ENCODE measurements around the gene KLF11.
"Not testable (repeated sequence)": the region's sequence is repeated elsewhere in the genome, so short reads cannot be mapped to it uniquely, and the experiment has no call there.

KLF11 gene

GRCh38 chr2:10012366-10012962 lies 30.9 kb upstream of the KLF11 start:
- H3K4me3 ChIP-seq (ENCODE audit: low read depth, low read length); DNase-seq; H3K36me3 ChIP-seq (replicated peaks); in situ Hi-C loops (cut with HindIII; ENCODE audit: low pct_ligation_motif_present, low sequenced_read_pairs); H3K27me3 ChIP-seq (replicated peaks); H3K27ac ChIP-seq: not testable (repeated sequence)

- Histone ChIP-seq H3K36me3 (replicated peaks) (no peaks in the 10 kb centered on the region), H3K27ac (no peak overlapping the region), H3K27me3 (replicated peaks) (no peaks in the 10 kb centered on the region), H3K4me3 (ENCODE audit: low read depth, low read length) (no peak overlapping the region)
- DNase-seq, result no peak
- in situ Hi-C loops (cut with HindIII; ENCODE audit: low pct_ligation_motif_present, low sequenced_read_pairs), result no loop called here
- TF ChIP-seq, protein P1, sequence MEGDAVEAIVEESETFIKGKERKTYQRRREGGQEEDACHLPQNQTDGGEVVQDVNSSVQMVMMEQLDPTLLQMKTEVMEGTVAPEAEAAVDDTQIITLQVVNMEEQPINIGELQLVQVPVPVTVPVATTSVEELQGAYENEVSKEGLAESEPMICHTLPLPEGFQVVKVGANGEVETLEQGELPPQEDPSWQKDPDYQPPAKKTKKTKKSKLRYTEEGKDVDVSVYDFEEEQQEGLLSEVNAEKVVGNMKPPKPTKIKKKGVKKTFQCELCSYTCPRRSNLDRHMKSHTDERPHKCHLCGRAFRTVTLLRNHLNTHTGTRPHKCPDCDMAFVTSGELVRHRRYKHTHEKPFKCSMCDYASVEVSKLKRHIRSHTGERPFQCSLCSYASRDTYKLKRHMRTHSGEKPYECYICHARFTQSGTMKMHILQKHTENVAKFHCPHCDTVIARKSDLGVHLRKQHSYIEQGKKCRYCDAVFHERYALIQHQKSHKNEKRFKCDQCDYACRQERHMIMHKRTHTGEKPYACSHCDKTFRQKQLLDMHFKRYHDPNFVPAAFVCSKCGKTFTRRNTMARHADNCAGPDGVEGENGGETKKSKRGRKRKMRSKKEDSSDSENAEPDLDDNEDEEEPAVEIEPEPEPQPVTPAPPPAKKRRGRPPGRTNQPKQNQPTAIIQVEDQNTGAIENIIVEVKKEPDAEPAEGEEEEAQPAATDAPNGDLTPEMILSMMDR (IDR thresholded peaks at IDR 0.05; ENCODE audit: low read depth, low read length, missing control alignments), result no peak
These were observed 30.3 kb upstream of the KLF11 start for GRCh38 chr2:10012963-10013461.

- H3K4me3 ChIP-seq (ENCODE audit: low read depth, low read length); DNase-seq; H3K36me3 ChIP-seq (replicated peaks); H3K27me3 ChIP-seq (replicated peaks); in situ Hi-C loops (cut with HindIII; ENCODE audit: low pct_ligation_motif_present, low sequenced_read_pairs); H3K27ac ChIP-seq: not testable (repeated sequence)
These were observed 29.5 kb upstream of the KLF11 start for GRCh38 chr2:10013651-10014417.

GRCh38 chr2:10014418-10015190 lies 28.7 kb upstream of the KLF11 start:
- in situ Hi-C loops (cut with HindIII; ENCODE audit: low pct_ligation_motif_present, low sequenced_read_pairs), result no loop called here
- TF ChIP-seq, protein P1 (IDR thresholded peaks at IDR 0.05; ENCODE audit: low read depth, low read length, missing control alignments), result no peak
- DNase-seq, result no peak
- H3K27me3 ChIP-seq (replicated peaks), result no peaks in the 10 kb centered on the region
- H3K4me3 ChIP-seq (ENCODE audit: low read depth, low read length), result no peak overlapping the region
- H3K36me3 ChIP-seq (replicated peaks), result no peaks in the 10 kb centered on the region
- H3K27ac ChIP-seq, result no peak overlapping the region

- H3K36me3 ChIP-seq (replicated peaks); H3K4me3 ChIP-seq (ENCODE audit: low read depth, low read length); H3K27ac ChIP-seq; in situ Hi-C loops (cut with HindIII; ENCODE audit: low pct_ligation_motif_present, low sequenced_read_pairs); DNase-seq; H3K27me3 ChIP-seq (replicated peaks): not testable (repeated sequence)
These were observed 27.9 kb upstream of the KLF11 start for GRCh38 chr2:10015376-10015989.

DNA sequence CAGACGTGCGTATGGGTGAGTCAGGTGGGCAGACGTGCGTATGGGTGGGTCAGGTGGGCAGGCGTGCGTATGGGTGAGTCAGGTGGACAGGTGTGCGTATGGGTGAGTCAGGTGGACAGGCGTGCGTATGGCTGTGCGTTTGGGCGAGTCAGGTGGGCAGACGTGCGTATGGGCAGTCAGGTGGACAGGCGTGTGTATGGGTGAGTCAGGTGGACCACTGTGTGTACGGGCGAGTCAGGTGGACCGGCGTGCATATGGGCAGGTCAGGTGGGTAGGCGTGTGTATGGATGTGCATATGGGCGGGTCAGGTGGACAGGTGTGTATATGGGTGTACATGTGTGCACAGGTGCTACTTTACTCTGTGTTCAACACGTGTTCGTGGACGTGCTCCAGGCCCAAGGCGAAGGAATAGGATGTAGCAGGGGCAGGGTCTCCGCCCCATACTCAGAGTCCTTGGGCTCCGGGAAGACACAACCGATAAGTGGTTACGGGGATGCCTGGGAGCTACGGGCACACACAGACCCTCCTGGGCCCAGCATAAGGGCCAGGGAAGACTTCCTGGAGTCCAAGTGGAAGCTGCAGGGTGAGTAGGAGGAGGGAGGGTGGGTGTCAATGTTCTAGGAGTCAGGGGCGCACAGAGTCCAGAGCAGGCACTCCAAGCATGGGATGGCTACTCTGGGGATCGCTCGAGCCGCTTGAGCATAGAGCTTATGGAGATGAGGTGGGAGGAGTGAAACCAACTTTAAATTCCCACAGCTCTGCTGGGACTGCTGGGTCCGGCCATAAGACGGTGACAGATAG lies 27.1 kb upstream of the KLF11 start:
- H3K36me3 ChIP-seq (replicated peaks), result no peaks in the 10 kb centered on the region
- in situ Hi-C loops (cut with HindIII; ENCODE audit: low pct_ligation_motif_present, low sequenced_read_pairs), result no loop called here
- no peaks in the 10 kb centered on the region for H3K27me3 ChIP-seq (replicated peaks)
- H3K27ac ChIP-seq, result no peak overlapping the region
- no peak overlapping the region for H3K4me3 ChIP-seq (ENCODE audit: low read depth, low read length)
- TF ChIP-seq, protein P1 (IDR thresholded peaks at IDR 0.05; ENCODE audit: low read depth, low read length, missing control alignments), result no peak
- DNase-seq, result no peak

Data from brain microvascular endothelial cell (primary cell).